Measurements from ENCODE around the gene LRRN4CL. TPM values are rescaled to one million over a fixed set of nuclear protein-coding genes. Genes with fewer than 3 reads are reported as not detected.

The LRRN4CL gene
- total and polyA plus RNA-seq, 2 of the 8 experiments (the other 6 are each of a cell fraction or from before 2014, with no cell fraction given) = 0.05 to 0.26 TPM

GRCh38 chr11:62682518-62682917, 6.8 kb downstream of the LRRN4CL start:
- H3K79me2 ChIP-seq (ENCODE audit: control insufficient read depth in 1 of 2, insufficient read depth in 2 of 2, low read length in 2 of 2) = peaks cover 0 to 12% of the 10 kb centered on the region in 2 experiments; a peak in 2 of 4 replicates
- no peak overlapping the region for H3K27ac ChIP-seq (ENCODE audit: low read depth, low read length)
- H3K9me3 ChIP-seq (ENCODE audit: insufficient read depth in 2 of 2, low read depth in 1 of 2, low read length in 1 of 2) = no peaks in the 10 kb centered on the region
- H3K23me2 ChIP-seq (ENCODE audit: low read depth, low read length) = peaks cover 3% of the 10 kb centered on the region; the same call in 1 of the 2 replicates
- POLR2A ChIA-PET (ENCODE audit: partially characterized antibody) = interaction anchor here (50.4 to 61.4 kb wide), 2 partner anchors 9 to 22 kb away, joined by 2041 read pairs; partner anchors contain the start of genes BSCL2, C11orf98, CSKMT and GANAB
- CTCF ChIA-PET (ENCODE audit: partially characterized antibody) = interaction anchor here (1.6 to 8.2 kb wide), 3 partner anchors 11 to 91 kb away, joined by 6 to 114 read pairs (median 21); partner anchors contain the start of genes BSCL2, GNG3, LRRN4CL and TUT1
- DNase-seq (ENCODE audit: low read depth in 1 of 2, low spot score in 2 of 2) (no peak), FAIRE-seq (no peak)
- no peak overlapping the region for H2AK5ac ChIP-seq (ENCODE audit: low read depth, low read length)
- no peak overlapping the region for H2BK120ac ChIP-seq (replicated peaks; ENCODE audit: low read depth, low read length)
- H2BK15ac ChIP-seq (ENCODE audit: low read length) = no peak overlapping the region
- H4K20me1 ChIP-seq (replicated peaks in 1 of 2; ENCODE audit: control insufficient read depth in 1 of 2, insufficient read depth in 2 of 2, low read length in 2 of 2) = peaks cover 0 to 1% of the 10 kb centered on the region in 2 experiments
- H3K4ac ChIP-seq (replicated peaks; ENCODE audit: insufficient read length, low read depth, low read length) = no peak overlapping the region
- H3K4me2 ChIP-seq (ENCODE audit: insufficient read depth in 1 of 2, low read depth in 2 of 2, low read length in 2 of 2) = no peak overlapping the region
- H3K36me3 ChIP-seq (ENCODE audit: control insufficient read depth in 2 of 4, insufficient read depth in 4 of 4, low read length in 3 of 4) = peaks cover 0 to 3% (median under 1%) of the 10 kb centered on the region in 4 experiments; a peak in 2 of 8 replicates
- H3K56ac ChIP-seq (replicated peaks; ENCODE audit: insufficient read length, low read depth, low read length) = no peak overlapping the region
- H3K4me1 ChIP-seq (replicated peaks in 1 of 4; ENCODE audit: control insufficient read depth in 3 of 4, insufficient read depth in 4 of 4, low read length in 3 of 4) = peaks cover 0 to 8% (median 4%) of the 10 kb centered on the region in 4 experiments; a peak in 3 of 7 replicates
- H3K23ac ChIP-seq (ENCODE audit: insufficient read length) = no peak overlapping the region
- no peak overlapping the region for H4K91ac ChIP-seq (replicated peaks; ENCODE audit: insufficient read length, low read length)
- 86% methylated on average over 7 of the region's 7 CpGs; no CpG with 5 or more reads in 1 of the 2 experiments for WGBS, 2 experiments (ENCODE audit: extremely low coverage in 1 of 2, insufficient coverage in 1 of 2, insufficient read length in 1 of 2, insufficient replicate concordance in 2 of 2, low coverage in 1 of 2, low lambda C conversion rate in 2 of 2, missing lambda C conversion rate in 1 of 2)
- no peak overlapping the region for H2AFZ ChIP-seq (ENCODE audit: low read length)
- no peak overlapping the region for H3K18ac ChIP-seq (ENCODE audit: extremely low read depth, low read length)
- H2BK12ac ChIP-seq (ENCODE audit: low read depth, low read length) = no peak overlapping the region
- H3K9ac ChIP-seq (replicated peaks in 1 of 4; ENCODE audit: extremely low read depth in 1 of 4, low read depth in 3 of 4, low read length in 3 of 4) = no peak overlapping the region
- H3K4me3 ChIP-seq (ENCODE audit: extremely low read depth in 1 of 4, insufficient read depth in 2 of 4, low read depth in 3 of 4, low read length in 4 of 4) = no peak overlapping the region
- no peak overlapping the region for H4K8ac ChIP-seq (ENCODE audit: extremely low read depth, insufficient read depth, low read length)
- TF ChIP-seq SUZ12 (IDR thresholded peaks at IDR 0.05; ENCODE audit: low read length) (no peak), HDAC6 (IDR thresholded peaks at IDR 0.05; ENCODE audit: low read depth, low read length) (no peak), FOSL1 (IDR thresholded peaks at IDR 0.05; ENCODE audit: insufficient read depth, low read depth, low read length) (no peak), TEAD4 (IDR thresholded peaks at IDR 0.05; ENCODE audit: low read depth, low read length) (no peak), PHF8 (conservative IDR thresholded peaks at IDR 0.05; ENCODE audit: low read depth, low read length) (no peak), SP1 (IDR thresholded peaks at IDR 0.05; ENCODE audit: low read depth, low read length) (no peak), RAD21 (IDR thresholded peaks at IDR 0.05 in 1 of 2, conservative IDR thresholded peaks at IDR 0.05 in 1 of 2; ENCODE audit: low read depth in 2 of 2, low read length in 2 of 2) (no peak), EP300 (IDR thresholded peaks at IDR 0.05; ENCODE audit: borderline replicate concordance in 1 of 2, low read depth in 2 of 2, low read length in 2 of 2) (no peak), CTBP2 (IDR thresholded peaks at IDR 0.05; ENCODE audit: borderline replicate concordance, insufficient read depth, insufficient read length, low read length) (no peak)
- H3K14ac ChIP-seq (ENCODE audit: insufficient read length) = no peak overlapping the region
- H3K79me1 ChIP-seq (ENCODE audit: low read depth, low read length) = peaks cover 2% of the 10 kb centered on the region; the same call in 1 of the 2 replicates
- H3K27me3 ChIP-seq (replicated peaks in 1 of 4; ENCODE audit: control insufficient read depth in 3 of 4, extremely low read depth in 1 of 4, insufficient read depth in 3 of 4, low read length in 3 of 4) = no peaks in the 10 kb centered on the region
- H2BK20ac ChIP-seq (ENCODE audit: low read length) = no peak overlapping the region
- H4K5ac ChIP-seq (ENCODE audit: insufficient read length, low read depth, low read length) = no peak overlapping the region
- H2BK5ac ChIP-seq (ENCODE audit: low read depth, low read length) = no peak overlapping the region

Measured in H1 (cell line).